ENCODE results near the gene BTBD9.

DNA sequence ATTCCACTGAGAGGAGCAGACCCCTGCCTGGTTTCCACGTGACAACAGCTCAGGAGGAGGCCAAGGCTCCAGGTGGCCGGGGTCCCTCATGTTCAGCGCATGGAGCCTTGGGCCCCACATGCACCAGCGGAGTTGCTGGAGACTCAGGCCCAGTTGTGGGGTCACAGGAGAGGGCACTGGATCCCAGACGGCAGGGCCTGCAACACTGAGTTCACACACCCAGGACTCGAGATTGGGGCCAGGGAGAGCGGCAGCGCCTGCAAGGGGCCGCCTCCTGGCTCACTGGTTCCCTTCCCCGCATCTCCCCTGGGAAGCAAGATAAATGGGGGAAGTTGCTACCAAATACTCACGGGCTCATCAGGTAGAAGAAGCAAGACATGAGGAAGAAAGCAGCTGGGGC, 472.1 kb downstream of the BTBD9 start:
- no peak for TF ChIP-seq POLR2A (IDR thresholded peaks at IDR 0.05)
- TF ChIP-seq, protein P1, sequence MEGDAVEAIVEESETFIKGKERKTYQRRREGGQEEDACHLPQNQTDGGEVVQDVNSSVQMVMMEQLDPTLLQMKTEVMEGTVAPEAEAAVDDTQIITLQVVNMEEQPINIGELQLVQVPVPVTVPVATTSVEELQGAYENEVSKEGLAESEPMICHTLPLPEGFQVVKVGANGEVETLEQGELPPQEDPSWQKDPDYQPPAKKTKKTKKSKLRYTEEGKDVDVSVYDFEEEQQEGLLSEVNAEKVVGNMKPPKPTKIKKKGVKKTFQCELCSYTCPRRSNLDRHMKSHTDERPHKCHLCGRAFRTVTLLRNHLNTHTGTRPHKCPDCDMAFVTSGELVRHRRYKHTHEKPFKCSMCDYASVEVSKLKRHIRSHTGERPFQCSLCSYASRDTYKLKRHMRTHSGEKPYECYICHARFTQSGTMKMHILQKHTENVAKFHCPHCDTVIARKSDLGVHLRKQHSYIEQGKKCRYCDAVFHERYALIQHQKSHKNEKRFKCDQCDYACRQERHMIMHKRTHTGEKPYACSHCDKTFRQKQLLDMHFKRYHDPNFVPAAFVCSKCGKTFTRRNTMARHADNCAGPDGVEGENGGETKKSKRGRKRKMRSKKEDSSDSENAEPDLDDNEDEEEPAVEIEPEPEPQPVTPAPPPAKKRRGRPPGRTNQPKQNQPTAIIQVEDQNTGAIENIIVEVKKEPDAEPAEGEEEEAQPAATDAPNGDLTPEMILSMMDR (IDR thresholded peaks at IDR 0.05), result no peak
